ENCODE data around the gene SCAMP2.
"Not testable (repeated sequence)": the region's sequence is repeated elsewhere in the genome, so short reads cannot be mapped to it uniquely, and the experiment has no call there.

The SCAMP2 gene, protein sequence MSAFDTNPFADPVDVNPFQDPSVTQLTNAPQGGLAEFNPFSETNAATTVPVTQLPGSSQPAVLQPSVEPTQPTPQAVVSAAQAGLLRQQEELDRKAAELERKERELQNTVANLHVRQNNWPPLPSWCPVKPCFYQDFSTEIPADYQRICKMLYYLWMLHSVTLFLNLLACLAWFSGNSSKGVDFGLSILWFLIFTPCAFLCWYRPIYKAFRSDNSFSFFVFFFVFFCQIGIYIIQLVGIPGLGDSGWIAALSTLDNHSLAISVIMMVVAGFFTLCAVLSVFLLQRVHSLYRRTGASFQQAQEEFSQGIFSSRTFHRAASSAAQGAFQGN

DNA sequence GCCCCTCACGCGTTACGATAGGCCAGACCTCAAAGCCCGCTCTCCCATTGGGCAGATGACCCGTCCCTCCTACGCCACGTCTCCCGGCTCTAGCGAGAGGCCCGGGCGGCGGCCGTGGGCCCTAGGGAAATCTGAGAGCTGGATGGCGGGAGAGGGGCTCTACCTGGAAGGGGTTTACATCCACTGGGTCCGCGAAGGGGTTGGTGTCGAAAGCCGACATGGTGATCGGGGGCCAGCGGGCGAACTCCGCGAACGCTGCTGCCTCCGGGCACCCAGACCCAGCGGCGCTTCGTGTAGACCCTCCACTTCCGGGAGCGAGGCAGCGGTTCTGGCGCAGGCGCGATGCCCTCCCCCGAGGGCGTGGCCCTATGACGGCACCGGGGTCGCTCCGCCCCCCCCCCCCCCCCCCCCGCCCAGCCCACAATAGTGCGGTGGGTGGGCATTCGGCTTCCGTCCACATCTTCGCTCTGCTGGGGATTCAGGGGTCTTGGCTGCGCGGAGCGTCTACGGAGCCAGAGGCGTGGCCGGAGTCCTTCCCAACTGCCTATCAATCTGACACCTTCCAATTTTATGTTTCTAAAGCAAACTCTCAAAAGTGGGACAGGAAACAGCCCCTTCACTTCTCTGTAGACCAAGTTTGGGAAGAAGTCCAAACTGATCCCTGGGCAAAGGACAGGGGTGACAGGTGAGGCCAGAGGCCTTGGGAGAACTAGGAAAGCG, at the start of gene SCAMP2:
SCAMP2 (minus strand) TSS at position 330 of the 720 bp plus-strand sequence; CDS start at position 220, 110 bp downstream.
- DNase-seq = peak; percentile 82 to 87

DNA sequence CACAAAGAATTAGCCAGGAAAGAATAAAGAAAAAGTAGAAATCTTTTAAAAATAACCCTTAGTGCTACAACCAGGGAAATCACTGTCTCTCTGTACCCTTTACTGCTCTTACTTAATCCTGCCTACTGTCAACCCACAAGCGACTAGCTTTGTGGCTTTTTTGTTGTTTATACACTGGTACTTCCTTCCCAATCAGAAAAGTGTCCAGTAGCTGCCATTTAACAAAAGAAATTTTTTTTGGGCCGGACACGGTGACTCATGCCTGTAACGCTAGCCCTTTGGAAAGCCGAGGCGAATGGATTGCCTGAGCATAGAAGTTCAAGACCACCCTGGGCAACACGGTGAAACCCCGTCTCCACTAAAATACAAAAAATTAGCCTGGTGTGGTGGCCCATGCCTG, 47.3 kb upstream of the SCAMP2 start:
- no peak for DNase-seq

DNA sequence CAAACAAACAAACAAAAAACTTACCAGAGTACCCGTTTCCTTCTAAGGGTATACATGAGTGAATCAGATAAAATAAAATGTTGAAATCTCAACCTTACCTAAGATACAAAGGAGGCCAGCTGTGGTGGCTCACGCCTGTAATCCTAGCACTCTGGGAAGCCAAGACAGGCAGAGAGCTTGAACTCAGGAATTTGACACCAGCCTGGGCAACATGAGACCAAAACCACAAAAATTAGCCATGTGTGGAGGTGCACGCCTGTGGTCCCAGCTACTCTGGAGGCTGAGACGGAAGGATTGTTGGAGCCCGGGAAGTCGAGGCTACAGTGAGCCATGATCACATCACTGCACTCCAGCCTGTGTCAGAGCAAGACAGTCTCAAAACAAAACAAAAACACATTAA, 44.5 kb upstream of the SCAMP2 start:
- DNase-seq = no peak

DNA sequence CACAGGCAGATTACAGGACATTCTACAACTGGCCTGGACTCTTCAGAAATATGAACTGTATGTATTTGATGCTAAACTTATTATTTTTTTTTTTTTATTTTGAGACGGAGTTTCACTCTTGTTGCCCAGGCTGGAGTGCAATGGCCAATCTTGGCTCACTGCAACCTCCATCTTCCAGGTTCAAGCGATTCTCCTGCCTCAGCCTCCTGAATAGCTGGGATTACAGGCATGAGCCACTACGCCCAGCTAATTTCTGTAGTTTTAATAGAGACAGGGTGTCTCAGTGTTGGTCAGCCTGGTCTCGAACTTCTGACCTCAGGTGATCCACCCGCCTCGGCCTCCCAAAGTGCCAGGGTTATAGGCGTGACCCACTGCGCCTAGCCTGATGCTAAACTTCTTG, 40.6 kb upstream of the SCAMP2 start:
- not testable (repeated sequence) for DNase-seq

DNA sequence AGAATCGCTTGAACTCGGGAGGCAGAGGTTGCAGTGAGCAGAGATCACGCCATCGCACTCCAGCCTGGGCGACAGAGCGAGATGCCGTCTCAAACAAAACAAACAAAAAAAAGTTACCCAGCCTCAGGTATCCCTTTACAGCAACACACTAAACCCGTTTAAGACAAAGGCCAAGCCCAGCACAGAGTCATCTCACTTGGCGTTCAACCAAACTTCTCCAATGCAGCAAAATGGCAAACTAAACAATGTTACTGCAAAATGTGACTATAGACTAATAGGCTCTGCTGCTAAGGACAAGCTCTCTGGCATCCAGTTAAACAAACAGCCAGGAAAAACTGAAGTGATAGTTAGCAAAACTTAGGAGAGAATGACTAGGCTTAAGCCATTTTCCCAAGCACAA, 39.9 kb upstream of the SCAMP2 start:
- DNase-seq = no peak

DNA sequence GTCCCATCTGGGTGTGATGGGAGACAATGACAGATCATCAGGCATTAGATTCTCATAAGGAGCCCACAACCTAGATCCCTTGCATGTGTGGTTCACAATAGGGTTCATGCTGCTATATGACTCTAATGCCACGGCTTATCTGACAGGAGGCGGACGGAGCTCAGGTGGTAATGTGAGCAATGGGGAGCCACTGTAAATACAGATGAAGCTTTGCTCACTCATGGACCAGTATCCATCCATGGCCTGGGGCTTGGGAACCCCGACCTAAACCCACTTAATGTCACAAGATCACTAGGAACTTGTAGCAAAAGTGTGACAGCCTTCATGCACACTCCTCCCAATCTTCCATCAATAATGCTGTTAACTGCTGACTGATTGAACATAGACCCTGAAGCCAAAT, 35.5 kb upstream of the SCAMP2 start:
- no peak for DNase-seq

DNA sequence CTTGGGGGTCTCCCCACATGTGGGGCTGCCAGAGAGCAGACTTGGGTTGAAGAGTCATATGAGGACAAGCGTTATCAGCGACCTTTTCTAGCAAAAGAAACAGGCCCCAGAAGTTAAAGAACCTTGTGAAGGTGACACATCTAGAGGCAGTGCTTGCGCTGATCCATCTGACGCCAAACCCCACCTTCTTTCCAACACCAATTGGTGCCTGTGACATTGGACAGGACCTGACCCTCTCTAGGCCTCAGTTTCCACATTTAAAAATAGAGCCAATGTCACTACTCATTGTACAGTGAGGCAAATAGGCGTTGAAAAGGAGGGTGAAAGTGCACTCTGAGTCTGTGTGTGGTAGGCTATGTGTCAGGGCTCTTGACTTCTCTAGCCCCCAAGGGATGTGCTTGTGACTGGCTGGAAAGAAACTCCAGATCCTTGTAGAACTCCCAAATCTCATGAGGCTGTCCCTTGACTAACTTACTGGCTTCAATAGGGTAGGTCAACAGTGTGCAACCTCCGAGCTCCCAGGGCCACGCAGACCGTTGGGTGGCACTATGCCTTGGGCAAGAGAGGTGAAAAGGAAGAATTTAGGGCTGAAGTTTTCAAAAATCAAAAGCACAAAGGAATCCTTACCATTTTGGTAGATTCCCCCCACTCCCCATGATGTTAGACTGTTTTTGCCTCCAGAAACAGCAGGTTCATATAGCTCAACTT, 34.2 kb upstream of the SCAMP2 start:
- DNase-seq = no peak

DNA sequence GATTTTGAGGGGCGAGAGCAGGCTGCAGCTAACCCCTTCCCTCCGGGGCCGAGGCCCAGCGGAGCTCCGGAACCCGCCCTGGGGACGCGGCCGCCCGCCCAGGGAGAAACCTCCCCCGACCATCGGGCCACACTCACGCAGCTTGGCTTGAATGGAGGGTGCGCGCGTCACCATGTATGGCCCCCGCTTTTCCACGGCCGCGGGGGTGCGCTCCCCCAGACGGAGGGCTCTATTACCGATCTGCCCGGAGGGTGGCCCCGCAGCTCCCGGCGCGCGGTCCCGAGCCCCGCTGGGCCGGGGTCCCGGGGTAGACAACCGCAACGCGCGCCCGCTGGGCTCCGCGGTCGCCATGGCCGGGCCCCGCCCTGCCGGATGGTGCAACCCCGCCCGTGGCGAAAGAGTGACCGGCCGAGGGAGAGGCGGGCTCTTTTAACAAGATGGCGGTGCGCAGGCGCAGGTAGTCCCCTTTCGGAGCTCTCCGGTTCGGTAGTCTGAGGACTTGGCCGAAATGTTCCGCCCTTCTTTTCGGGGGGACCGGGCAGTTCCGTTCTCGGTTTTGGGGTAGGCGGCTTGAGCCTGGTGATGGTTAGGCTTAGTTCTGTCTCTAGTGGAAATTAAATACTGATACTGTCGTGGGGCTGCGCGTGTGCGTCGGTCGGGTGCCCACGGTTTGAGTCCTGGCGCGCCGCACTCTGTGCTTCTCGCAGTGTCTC, 33.4 kb upstream of the SCAMP2 start, which contains the start of gene FAM219B:
FAM219B (minus strand) TSS at position 402 of the 713 bp plus-strand sequence; CDS start at position 351, 51 bp downstream.
- peak; percentile 68 to 74 for DNase-seq

DNA sequence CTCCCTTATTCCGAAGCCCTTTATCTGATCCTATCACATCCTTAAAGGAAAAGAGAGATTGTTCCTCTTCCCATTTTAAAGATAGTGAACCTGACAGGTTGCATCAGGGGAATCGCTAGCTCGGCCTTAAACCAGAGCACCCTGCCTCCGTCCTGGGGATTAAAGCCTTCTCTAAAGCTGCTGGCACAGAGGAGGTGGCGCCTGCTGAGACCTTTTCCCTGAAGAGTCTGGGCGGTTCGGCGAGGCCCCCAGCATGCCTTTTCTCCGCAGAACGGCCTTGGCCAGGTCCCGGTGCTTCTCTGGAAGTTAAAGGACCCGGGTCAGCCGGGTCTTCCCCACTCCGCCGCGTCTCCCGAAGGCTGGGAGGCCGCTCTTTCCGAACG, 32.9 kb upstream of the SCAMP2 start:
- peak; percentile 16 to 30 for DNase-seq

DNA sequence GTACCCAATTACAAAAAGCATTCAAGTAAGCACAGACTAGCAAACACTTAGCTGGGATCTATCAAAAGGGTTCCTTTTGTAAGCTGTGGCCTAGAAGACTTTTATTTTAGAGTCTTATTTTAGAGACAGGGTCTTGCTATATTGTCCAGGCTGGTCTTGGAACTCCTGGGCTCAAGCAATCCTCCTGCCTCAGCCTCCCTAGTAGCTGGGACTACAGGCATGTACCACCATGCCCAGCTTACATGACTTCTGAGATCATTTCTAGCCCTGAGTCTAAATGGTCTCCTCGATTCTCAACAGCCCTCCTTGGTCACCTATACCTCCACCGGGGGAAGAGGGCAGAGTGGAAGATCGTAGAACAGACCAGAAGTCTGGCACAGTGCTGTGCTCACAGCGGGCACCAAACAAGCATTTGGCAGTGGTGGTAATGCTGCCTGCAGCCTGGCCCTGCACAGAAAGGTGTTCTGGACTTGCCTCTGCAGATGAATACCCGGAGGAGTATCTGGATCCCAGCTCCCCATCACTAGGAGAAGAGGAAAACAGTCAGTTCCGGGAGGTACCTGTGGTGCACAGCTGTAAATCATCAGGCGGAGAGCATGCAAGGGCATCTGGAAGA, 31.1 kb upstream of the SCAMP2 start:
- DNase-seq = no peak

DNA sequence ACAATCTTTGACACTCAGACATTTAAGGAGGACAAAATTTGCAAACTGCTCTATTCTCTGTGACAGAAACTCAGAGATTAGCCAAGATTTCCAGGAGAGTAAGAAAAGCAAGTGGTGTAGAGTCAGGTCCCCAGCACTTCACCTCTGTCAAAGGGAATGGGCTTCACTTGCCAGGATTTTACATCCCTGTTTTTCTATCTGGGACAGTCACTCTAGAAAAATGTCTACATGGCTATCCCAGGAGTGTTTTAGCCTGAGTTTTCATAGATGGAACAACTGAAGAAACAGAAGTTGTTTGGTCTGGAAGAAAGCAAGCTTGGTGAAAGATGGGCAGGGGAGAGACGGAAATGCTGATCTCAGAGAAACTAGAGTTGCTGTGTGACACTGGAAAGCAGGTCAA, 30.5 kb upstream of the SCAMP2 start:
- DNase-seq = no peak

DNA sequence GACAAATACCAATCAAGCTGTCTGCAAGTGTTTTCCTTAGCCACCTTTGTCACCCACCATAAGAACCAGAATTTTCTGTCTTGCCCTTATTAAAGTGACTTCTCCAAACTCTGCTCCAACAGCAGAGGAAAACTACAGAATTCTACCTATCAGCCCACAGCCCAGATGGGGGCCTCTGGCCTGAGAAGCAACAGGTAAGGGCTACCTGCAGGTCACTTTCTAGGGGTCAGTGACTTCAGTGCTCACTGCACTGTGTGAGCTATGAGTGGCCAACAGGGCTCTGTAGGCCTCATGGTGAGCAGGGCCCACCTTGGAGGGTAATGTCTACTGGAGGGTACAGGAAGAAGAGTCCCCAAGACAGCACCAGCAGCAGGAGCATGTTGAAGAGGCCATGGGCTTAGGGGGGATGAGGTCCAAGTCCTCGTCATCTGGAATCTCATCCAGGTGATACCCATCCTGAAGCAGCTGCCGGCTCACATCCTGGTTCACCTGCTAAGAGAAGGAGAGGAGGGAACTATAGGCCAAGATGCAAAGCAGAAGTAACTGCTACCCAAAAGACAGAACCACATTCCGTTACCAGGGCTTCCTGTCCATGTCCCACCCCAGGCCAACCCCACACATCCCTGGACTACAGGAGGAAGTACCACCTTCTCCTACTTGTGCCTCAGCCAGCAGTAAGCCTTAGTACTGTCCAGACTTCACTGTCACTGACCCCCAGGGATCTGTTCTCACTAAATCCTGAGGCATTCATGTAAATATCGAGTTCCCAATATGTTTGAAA, 29.3 kb upstream of the SCAMP2 start:
- DNase-seq = no peak

DNA sequence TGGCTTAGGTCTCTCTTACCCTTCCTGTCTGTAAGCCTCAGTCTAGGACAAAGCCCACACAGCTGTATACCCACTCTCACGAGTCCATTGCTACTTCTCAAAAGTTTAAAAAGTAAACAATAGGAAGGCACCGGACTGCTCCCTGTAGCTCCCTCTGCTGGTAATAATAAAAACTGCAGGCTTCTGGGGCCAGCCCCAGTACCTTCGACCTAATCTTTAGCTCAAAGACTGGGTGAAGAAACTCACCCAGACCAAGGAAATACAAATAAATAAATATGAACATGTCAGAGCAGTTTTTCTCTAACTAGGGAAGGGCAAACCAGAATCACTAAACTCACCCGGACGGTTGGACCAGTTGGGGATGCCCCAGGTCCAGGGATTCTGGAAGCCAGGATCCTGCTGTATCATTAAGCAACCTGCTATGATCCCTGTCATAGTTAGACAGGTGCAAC, 28.5 kb upstream of the SCAMP2 start:
- peak; percentile 34 to 54 for DNase-seq

DNA sequence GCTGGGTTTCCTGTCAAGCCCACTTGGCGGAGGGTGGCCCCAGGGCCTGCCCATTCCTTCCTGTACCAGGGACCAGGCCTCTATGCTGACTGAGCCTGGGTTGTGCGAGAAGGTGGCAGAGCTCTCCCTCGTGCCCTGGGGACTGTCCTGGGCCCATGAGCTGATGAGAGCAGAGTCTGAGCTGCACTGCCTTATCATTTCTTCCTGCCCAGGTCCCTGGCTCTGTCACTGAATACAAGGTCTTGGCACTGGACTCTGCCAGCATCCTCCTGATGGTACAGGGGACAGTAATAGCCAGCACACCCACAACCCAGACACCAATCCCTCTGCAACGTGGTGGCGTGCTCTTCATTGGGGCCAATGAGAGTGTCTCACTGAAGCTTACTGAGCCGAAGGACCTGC, 24.1 kb upstream of the SCAMP2 start:
- DNase-seq = no peak

DNA sequence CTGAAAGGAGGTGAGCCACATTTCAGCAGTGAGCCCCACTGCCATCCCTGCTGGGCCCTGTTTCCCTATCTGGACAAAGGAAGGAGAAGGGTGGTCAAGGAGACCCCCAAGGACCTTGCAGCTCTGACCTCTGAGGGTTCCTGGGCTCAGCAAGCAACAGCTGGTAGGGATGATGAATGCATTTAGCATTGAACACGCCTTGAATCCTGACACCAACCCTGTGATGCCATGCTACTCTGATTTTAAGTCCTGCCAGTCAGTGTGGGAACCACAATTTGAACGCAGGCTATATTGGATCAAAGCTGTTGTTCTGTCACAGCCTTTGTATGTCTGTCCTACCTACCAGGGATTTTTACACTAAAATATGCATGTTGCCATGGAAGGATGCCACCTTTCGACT, 23.2 kb upstream of the SCAMP2 start:
- DNase-seq = no peak

DNA sequence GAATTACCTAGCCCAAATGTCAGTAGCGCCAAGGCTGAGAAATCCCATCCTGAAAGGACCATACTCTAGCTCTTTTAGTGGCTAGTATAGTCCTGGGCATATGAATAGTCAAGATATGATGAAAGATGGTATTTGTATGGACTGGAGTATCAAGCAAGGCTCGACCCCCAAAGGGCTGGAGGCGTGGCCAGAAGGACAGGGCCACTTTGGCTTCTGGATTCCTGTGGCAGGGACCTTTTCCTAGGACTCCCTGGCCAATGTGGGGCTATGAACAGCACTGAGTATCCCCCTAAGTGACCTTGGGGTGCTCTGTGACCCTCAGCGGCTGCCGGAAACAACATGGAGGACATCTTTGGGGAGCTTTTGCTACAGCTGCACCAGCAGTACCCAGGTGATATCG, 22.7 kb upstream of the SCAMP2 start:
- no peak for DNase-seq

DNA sequence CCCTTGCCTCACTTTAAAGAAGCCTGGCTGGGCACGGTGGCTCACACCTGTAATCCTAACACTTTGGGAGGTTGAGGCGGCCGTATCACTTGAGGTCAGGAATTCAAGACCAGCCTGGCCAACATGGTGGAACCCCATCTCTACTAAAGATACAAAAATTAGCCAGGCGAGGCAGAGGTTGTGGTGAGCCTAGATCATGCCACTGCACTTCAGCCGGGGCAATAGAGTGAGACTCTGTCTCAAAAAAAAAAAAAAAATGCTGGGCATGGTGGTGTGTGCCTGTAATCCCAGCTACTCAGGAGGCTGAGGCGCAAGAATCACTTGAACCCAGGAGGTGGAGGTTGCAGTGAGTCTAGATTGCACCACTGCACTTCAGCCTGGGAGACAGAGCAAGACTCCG, 21.2 kb upstream of the SCAMP2 start:
- DNase-seq = not testable (repeated sequence)

DNA sequence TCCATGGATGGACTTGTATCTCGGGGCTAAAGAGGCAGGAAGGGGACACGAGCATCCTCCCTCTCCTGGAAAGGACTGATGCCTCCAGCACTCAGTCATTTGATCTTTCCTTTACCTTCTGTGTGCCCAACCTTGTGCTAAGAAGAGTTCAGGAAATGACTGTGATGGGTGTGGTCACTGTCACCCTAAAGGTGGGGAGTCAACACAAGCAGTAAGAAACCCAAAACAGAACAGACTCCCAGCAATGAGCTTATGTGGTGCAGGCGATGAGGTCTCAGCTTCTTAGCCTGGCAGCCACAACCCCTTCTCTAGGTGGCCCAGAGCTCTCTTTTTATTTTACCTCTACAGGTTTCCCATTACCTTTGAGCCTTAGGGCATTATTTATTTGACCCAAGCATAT, 20.5 kb upstream of the SCAMP2 start:
- DNase-seq = peak in 1 of 2 experiments; percentile 24

DNA sequence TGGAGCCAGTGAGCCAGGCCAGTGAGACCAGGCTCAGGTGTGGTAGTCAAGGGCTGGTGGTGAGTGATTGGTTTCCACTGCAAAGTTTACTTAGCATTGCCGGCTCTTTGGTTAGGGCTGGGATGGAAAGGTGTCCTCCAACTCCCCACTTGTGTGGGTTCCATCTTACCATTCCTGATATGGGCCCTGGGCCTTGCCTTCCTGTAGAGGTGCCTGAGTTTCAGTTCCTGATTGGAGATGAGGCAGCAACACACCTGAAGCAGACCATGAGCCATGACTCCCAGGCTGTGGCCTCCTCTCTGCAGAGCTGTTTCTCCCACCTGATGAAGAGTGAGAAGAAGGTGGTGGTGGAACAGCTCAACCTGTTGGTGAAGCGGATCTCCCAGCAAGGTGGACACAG, 19.8 kb upstream of the SCAMP2 start:
- no peak for DNase-seq

DNA sequence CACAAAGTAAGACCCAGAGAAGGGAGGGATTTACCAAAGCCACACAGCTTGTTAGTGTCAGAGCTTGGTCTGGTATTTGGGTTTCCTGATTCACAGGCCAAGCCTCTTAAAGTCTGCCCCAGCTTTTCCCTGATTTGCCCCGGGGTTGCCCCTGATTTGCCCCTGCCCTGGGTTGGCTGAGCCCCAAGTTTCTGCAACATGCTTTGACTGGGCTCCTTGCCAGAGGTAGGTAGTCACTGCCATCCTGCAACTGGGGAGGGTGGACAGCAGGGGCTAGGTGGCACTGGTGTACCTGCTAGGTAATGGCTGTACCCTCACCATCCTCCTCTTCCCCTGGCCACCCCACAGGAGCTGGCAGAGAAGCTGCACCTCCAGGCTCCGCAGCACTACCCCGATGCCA, 19.1 kb upstream of the SCAMP2 start:
- DNase-seq = no peak

DNA sequence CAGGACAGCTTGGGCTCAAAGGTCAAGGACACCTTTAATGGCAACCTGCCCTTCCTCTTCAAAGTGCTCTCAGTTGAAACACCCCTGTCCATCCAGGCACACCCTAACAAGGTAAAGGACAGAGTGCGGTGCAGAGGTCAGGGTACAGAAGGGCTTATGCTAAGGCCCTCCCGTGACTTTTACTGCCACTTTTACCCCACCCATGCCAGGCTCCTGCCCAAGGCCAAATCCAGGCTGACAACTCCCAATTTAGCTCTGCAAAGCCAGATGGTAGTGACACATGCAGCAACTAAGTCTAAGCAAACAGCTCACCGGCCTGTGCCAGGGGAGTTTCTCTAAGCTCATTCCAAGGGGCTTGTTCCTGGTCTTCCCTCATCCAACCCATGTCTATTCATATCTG, 18.3 kb upstream of the SCAMP2 start:
- no peak for DNase-seq

DNA sequence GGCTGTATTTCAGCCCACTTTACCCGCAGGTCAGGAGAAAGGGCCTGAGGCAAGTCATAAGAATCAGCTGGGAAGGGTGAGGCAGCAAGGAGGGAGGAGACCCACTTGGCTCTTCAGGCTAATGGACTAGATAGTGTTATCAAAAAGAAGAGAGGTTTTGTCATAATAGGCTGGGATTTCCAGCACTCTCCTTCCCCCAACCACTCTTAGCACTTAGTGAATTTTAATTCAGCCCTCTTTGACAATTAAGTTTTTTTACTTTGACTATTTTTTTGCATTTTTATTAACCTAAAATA, 17.4 kb upstream of the SCAMP2 start:
- no peak for DNase-seq

All from stimulated activated CD4-positive, alpha-beta T cell treated with anti-CD3 and anti-CD28 coated beads, Interleukin-4, amount 100 ng/mL, for 4 hours (primary cell).